Measurements from ENCODE around the gene CDH4. TPM values are rescaled to one million over a fixed set of nuclear protein-coding genes. Genes with fewer than 3 reads are reported as not detected.
"Not testable (repeated sequence)": the region's sequence is repeated elsewhere in the genome, so short reads cannot be mapped to it uniquely, and the experiment has no call there.

The CDH4 gene
- total RNA-seq, 2 donors from 2014 or later: 0.19 to 0.65 TPM

- intact Hi-C loops (cut with DNase I): no loop called here
- no peak for DNase-seq (ENCODE audit: low spot score)
Measured at GRCh38 chr20:61956396-61957342, 704.6 kb downstream of the CDH4 start.

GRCh38 chr20:61957961-61958715, 706.1 kb downstream of the CDH4 start:
- intact Hi-C loops (cut with DNase I): no loop called here
- DNase-seq (ENCODE audit: low spot score): no peak

GRCh38 chr20:61958773-61959700, 707.0 kb downstream of the CDH4 start:
- intact Hi-C loops (cut with DNase I): no loop called here
- peak; percentile 72 for DNase-seq (ENCODE audit: low spot score)

- intact Hi-C loops (cut with DNase I): no loop called here
- DNase-seq (ENCODE audit: low spot score): peak; percentile 14
Measured at GRCh38 chr20:61960836-61961235, 708.8 kb downstream of the CDH4 start.

GRCh38 chr20:61963149-61963548, 711.1 kb downstream of the CDH4 start:
- intact Hi-C loops (cut with DNase I): no loop called here
- peak; percentile 42 for DNase-seq (ENCODE audit: low spot score)

- no peak for DNase-seq (ENCODE audit: low spot score)
- intact Hi-C loops (cut with DNase I): no loop called here
Measured at GRCh38 chr20:61963885-61964674, 712.0 kb downstream of the CDH4 start.

GRCh38 chr20:61964675-61965605, 712.9 kb downstream of the CDH4 start:
- DNase-seq (ENCODE audit: low spot score): peak; percentile 72
- intact Hi-C loops (cut with DNase I): no loop called here

GRCh38 chr20:61965606-61966491, 713.8 kb downstream of the CDH4 start:
- DNase-seq (ENCODE audit: low spot score): peak; percentile 80
- intact Hi-C loops (cut with DNase I): no loop called here

GRCh38 chr20:61966492-61967244, 714.6 kb downstream of the CDH4 start:
- DNase-seq (ENCODE audit: low spot score): peak; percentile 74
- intact Hi-C loops (cut with DNase I): no loop called here

GRCh38 chr20:61967300-61967699, 715.2 kb downstream of the CDH4 start:
- DNase-seq (ENCODE audit: low spot score): no peak
- intact Hi-C loops (cut with DNase I): no loop called here

- no peak for DNase-seq (ENCODE audit: low spot score)
- intact Hi-C loops (cut with DNase I): no loop called here
Measured at GRCh38 chr20:61968036-61968810, 716.2 kb downstream of the CDH4 start.

- DNase-seq (ENCODE audit: low spot score): no peak
- intact Hi-C loops (cut with DNase I): no loop called here
Measured at GRCh38 chr20:61968932-61969331, 716.9 kb downstream of the CDH4 start.

- no peak for DNase-seq (ENCODE audit: low spot score)
- intact Hi-C loops (cut with DNase I): no loop called here
Measured at GRCh38 chr20:61969806-61970205, 717.7 kb downstream of the CDH4 start.

- no peak for DNase-seq (ENCODE audit: low spot score)
- intact Hi-C loops (cut with DNase I): no loop called here
Measured at GRCh38 chr20:61970357-61970756, 718.3 kb downstream of the CDH4 start.

GRCh38 chr20:61971595-61971994, 719.5 kb downstream of the CDH4 start:
- intact Hi-C loops (cut with DNase I); DNase-seq (ENCODE audit: low spot score): not testable (repeated sequence)

Data from posterior vena cava (tissue), 2 donors.